ENCODE measurements around the gene BOK.
"Not testable (repeated sequence)": the region's sequence is repeated elsewhere in the genome, so short reads cannot be mapped to it uniquely, and the experiment has no call there.

Gene BOK

DNA sequence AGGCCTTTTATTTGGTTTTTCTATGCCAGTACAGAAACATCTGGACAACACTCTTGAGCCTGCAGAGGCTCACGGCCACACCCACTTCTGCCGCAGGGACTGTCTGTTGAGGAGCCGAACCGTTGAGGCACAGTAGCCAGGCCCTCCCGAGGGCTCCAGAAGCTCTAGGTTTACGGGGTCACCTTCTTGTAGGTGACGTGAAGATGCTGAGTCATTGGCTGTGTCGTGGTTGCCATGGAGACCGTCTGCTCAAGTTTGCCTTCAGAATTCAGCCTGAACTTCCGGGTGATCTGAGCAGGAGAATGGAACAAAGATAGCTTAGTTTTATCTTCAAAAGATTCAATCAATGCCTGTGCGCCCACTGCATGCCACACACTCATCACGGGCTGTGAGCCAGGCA, 25.9 kb downstream of the BOK start:
- Histone ChIP-seq H3K4me3 (IDR thresholded peaks at IDR 0.05; ENCODE audit: insufficient read depth, low read depth, low read length) (no peak overlapping the region), H4K20me1 (ENCODE audit: insufficient read depth) (no peaks in the 10 kb centered on the region), H3K9ac (no peak overlapping the region), H3K27ac (no peak overlapping the region), H3K36me3 (ENCODE audit: insufficient read depth) (no peaks in the 10 kb centered on the region), H3K4me1 (ENCODE audit: low read depth, poor library complexity, severe bottlenecking) (no peaks in the 10 kb centered on the region), H3K4me2 (no peak overlapping the region), H3K79me2 (ENCODE audit: insufficient read depth, low read depth) (no peaks in the 10 kb centered on the region), H3K27me3 (ENCODE audit: insufficient read depth, low read depth) (no peaks in the 10 kb centered on the region), H2AFZ (ENCODE audit: low read depth) (no peak overlapping the region)
- TF ChIP-seq CTCF (conservative IDR thresholded peaks at IDR 0.05; ENCODE audit: low read depth, low read length), result no peak

DNA sequence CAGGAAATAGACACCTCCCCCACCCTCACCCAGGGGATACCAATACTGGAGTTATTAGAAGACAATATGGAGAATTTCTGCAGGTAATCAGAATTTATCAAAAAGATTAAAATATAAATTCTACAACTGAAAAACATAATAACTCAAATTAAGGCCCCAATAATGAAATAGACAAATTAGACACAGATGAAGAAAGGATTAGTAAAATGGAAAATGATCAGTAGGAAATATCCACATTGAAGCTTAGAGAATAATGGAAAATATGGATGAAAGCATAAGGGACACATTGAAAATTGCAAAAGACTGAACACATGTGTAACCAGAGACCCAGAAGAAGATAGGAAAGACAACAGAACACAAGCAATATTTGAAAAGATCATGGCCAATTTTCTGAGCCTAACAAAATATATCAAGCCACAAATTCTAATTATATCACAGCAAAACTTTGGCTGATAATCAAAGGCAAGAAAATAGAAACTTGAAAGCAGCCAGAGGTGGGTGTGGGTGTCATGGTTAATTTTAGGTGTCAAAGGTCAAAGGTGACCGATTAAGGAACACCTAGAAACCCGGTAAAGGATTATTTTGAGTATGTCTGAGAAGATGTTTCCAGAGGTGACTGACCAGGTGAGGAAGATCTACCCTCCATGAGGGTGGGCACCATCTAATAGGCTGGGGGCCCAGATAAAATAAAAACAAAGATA, 28.2 kb downstream of the BOK start:
- no peak overlapping the region for H2AFZ ChIP-seq (ENCODE audit: low read depth)
- H3K4me1 ChIP-seq (ENCODE audit: low read depth, poor library complexity, severe bottlenecking), result no peaks in the 10 kb centered on the region
- H3K9ac ChIP-seq, result no peak overlapping the region
- no peaks in the 10 kb centered on the region for H3K36me3 ChIP-seq (ENCODE audit: insufficient read depth)
- no peak overlapping the region for H3K27ac ChIP-seq
- H3K27me3 ChIP-seq (ENCODE audit: insufficient read depth, low read depth), result no peaks in the 10 kb centered on the region
- H3K4me3 ChIP-seq (IDR thresholded peaks at IDR 0.05; ENCODE audit: insufficient read depth, low read depth, low read length), result no peak overlapping the region
- no peaks in the 10 kb centered on the region for H4K20me1 ChIP-seq (ENCODE audit: insufficient read depth)
- no peak for TF ChIP-seq CTCF (conservative IDR thresholded peaks at IDR 0.05; ENCODE audit: low read depth, low read length)
- no peak overlapping the region for H3K4me2 ChIP-seq
- H3K79me2 ChIP-seq (ENCODE audit: insufficient read depth, low read depth), result no peaks in the 10 kb centered on the region

DNA sequence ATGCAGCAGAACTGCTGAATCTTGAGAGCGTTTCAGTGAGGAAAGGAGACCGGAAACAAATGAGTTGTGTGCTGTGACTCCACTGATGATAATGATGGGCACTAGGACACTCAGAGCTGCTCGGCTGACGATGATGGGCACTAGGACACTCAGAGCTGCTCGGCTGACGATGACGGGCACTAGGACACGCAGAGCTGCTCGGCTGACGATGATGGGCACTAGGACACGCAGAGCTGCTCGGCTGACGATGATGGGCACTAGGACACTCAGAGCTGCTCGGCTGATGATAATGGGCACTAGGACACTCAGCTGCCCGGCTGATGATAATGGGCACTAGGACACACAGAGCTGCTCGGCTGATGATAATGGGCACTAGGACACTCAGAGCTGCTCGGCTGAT, 31.3 kb downstream of the BOK start:
- H3K79me2 ChIP-seq (ENCODE audit: insufficient read depth, low read depth); H3K36me3 ChIP-seq (ENCODE audit: insufficient read depth); H3K4me1 ChIP-seq (ENCODE audit: low read depth, poor library complexity, severe bottlenecking); H2AFZ ChIP-seq (ENCODE audit: low read depth); H4K20me1 ChIP-seq (ENCODE audit: insufficient read depth); H3K9ac ChIP-seq; H3K27ac ChIP-seq; H3K4me3 ChIP-seq (IDR thresholded peaks at IDR 0.05; ENCODE audit: insufficient read depth, low read depth, low read length); H3K4me2 ChIP-seq; H3K27me3 ChIP-seq (ENCODE audit: insufficient read depth, low read depth): not testable (repeated sequence)

DNA sequence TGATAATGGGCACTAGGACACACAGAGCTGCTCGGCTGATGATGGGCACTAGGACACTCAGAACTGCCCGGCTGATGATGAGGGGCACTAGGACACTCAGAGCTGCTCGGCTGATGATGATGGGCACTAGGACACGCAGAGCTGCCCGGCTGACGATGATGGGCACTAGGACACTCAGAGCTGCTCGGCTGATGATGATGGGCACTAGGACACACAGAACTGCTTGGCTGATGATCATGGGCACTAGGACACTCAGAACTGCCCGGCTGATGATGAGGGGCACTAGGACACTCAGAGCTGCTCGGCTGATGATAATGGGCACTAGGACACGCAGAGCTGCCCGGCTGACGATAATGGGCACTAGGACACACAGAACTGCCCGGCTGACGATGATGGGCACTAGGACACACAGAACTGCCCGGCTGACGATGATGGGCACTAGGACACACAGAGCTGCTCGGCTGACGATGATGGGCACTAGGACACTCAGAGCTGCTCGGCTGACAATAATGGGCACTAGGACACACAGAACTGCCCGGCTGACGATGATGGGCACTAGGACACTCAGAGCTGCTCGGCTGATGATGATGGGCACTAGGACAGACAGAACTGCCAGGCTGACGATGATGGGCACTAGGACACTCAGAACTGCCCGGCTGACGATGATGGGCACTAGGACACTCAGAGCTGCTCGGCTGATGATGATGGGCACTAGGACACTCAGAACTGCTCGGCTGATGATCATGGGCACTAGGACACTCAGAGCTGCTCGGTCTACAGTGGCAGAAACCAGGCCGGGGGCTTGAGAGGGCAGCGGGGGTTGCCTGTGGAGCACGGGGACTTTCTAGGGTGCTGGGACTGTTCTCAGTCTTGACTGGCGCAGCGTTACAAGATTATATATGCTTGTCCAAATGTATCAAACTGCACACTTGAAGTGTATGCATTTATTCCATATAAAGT, 32.2 kb downstream of the BOK start:
- not testable (repeated sequence) for H3K9ac ChIP-seq; H3K4me1 ChIP-seq (ENCODE audit: low read depth, poor library complexity, severe bottlenecking); H3K27ac ChIP-seq; H3K4me2 ChIP-seq; H3K4me3 ChIP-seq (IDR thresholded peaks at IDR 0.05; ENCODE audit: insufficient read depth, low read depth, low read length); H3K27me3 ChIP-seq (ENCODE audit: insufficient read depth, low read depth); H3K79me2 ChIP-seq (ENCODE audit: insufficient read depth, low read depth); H2AFZ ChIP-seq (ENCODE audit: low read depth); H3K36me3 ChIP-seq (ENCODE audit: insufficient read depth); H4K20me1 ChIP-seq (ENCODE audit: insufficient read depth)

GRCh38 chr2:241592126-241592845, 33.7 kb downstream of the BOK start:
- no peaks in the 10 kb centered on the region for H3K36me3 ChIP-seq (ENCODE audit: insufficient read depth)
- H2AFZ ChIP-seq (ENCODE audit: low read depth), result no peak overlapping the region

More at GRCh38 chr2:241592126-241592845, 33.7 kb downstream of the BOK start:
- no peaks in the 10 kb centered on the region for H4K20me1 ChIP-seq (ENCODE audit: insufficient read depth)
- no peak overlapping the region for H3K9ac ChIP-seq
- no peak overlapping the region for H3K27ac ChIP-seq
- H3K4me2 ChIP-seq, result no peak overlapping the region
- H3K4me3 ChIP-seq (IDR thresholded peaks at IDR 0.05; ENCODE audit: insufficient read depth, low read depth, low read length), result no peak overlapping the region
- no peaks in the 10 kb centered on the region for H3K79me2 ChIP-seq (ENCODE audit: insufficient read depth, low read depth)
- H3K27me3 ChIP-seq (ENCODE audit: insufficient read depth, low read depth), result no peaks in the 10 kb centered on the region
- TF ChIP-seq CTCF (conservative IDR thresholded peaks at IDR 0.05; ENCODE audit: low read depth, low read length), result no peak
- H3K4me1 ChIP-seq (ENCODE audit: low read depth, poor library complexity, severe bottlenecking), result no peaks in the 10 kb centered on the region

All from KMS-11 (cell line).